Transverse colon (tissue), 4 donors: Measurements from ENCODE around the gene IGF2BP1. TPM values are rescaled to one million over a fixed set of nuclear protein-coding genes. Genes with fewer than 3 reads are reported as not detected.
"Not testable (repeated sequence)": the region's sequence is repeated elsewhere in the genome, so short reads cannot be mapped to it uniquely, and the experiment has no call there.

ENCODE experiments used
- DNase-seq: peaks from one replicate; pipeline ENCODE4 v3.0.0-alpha.2; 2019
- H3K27ac ChIP-seq, 4 donors: fragments of 200-600 bp; sonication (generic); 2 replicates each; pipeline ENCODE4 v1.5.1; 2016 to 2018; ENCODE audit warnings: inconsistent platforms in 4 of 4
- H3K27me3 ChIP-seq: fragments of 200-600 bp; sonication (generic); 2 replicates; pipeline ENCODE4 v1.5.1; 2017; ENCODE audit warnings: inconsistent platforms
- H3K36me3 ChIP-seq, 4 donors: fragments of 200-600 bp; sonication (generic); 2 replicates each; pipeline ENCODE4 v1.5.1; 2017 to 2019; ENCODE audit warnings: inconsistent platforms in 4 of 4
- H3K4me1 ChIP-seq, 4 donors: fragments of 200-600 bp; sonication (generic); 2 replicates each; pipeline ENCODE4 v1.5.1; 2017 to 2020; ENCODE audit warnings: inconsistent platforms in 4 of 4
- H3K4me3 ChIP-seq, 4 donors: fragments of 200-600 bp; sonication (generic); 1 replicate in 1 of 4; 2 replicates in 3 of 4; pipeline versions ENCODE4 v1.5.1 to v1.6.1; 2017 to 2019; ENCODE audit warnings: inconsistent platforms in 4 of 4
- H3K9me3 ChIP-seq, 2 donors: fragments of 200-600 bp; sonication (generic); 2 replicates each; pipeline ENCODE4 v1.5.1; 2017 to 2019; ENCODE audit warnings: inconsistent platforms in 2 of 2
- CTCF ChIP-seq, 5 experiments: fragments of 200-600 bp in 3 of 5; fragments of 450-650 bp in 2 of 5; sonication (generic) in 3 of 5; IDR thresholded peaks; 1 replicate in 2 of 5; 2 replicates in 3 of 5; pipeline ENCODE4 v1.5.1; 2016 to 2017; ENCODE audit warnings: antibody characterized with exemption in 5 of 5, inconsistent platforms in 3 of 5, mild to moderate bottlenecking in 2 of 5, moderate library complexity in 1 of 5
- EP300 ChIP-seq: sonication (generic); formaldehyde crosslinking; IDR thresholded peaks from one replicate; pipeline ENCODE4 v1.6.1; 2017; ENCODE audit warnings: antibody characterized with exemption, low read depth
- POLR2A ChIP-seq: fragments of 450-650 bp; IDR thresholded peaks from one replicate; pipeline ENCODE4 v1.6.1; 2016; ENCODE audit warnings: antibody characterized with exemption, mild to moderate bottlenecking, moderate library complexity
- POLR2AphosphoS5 ChIP-seq, 3 donors: sonication (generic); formaldehyde crosslinking; IDR thresholded peaks; one replicate each; pipeline ENCODE4 v1.6.1; 2016; ENCODE audit warnings: antibody characterized with exemption in 3 of 3
- WGBS, 2 donors: methylation state at CpG; one replicate each; pipeline ENCODE4 v1.1.5; 2018; ENCODE audit warnings: low coverage in 1 of 2; 5-methylcytosine and 5-hydroxymethylcytosine counted together
- in situ Hi-C, 4 donors: fragments of 200-750 bp; cut with MboI; loops; one replicate each; pipeline versions ENCODE4 v1.15.0 to v1.15.1; 2017; ENCODE audit warnings: low sequenced_read_pairs in 3 of 4, low pct_ligation_motif_present in 1 of 4, low pct_unique_long_range_greater_than_20kb in 1 of 4
- intact Hi-C: fragments of 100-400 bp; cut with DNase I; formaldehyde crosslinking; loops from one replicate; pipeline ENCODE4 v1.15.1; 2023; ENCODE audit warnings: low total_unique reads
- small RNA-seq, 4 donors: library from RNA; depleted of rRNA; stranded (forward); fragments of <200 nt; gene quantifications; one replicate each; pipeline ENCODE3, GENCODE V24; 2016
- total RNA-seq, 4 donors: library from RNA; depleted of rRNA; stranded (reverse); fragments of >200 nt; gene quantifications; one replicate each; pipeline ENCODE4 v1.1.0, GENCODE V29; 2016

Gene IGF2BP1
- total RNA-seq, 4 donors from 2014 or later: under 0.01 TPM; not detected in 3

- Histone ChIP-seq H3K9me3 (no peaks in the 10 kb centered on the region), H3K27ac (peak overlapping the region in 3 of 4 donors; percentile 21 to 45 (median 31)), H3K4me3 (no peak overlapping the region), H3K27me3 (peaks cover 5% of the 10 kb centered on the region), H3K4me1 (peaks cover 0 to 16% (median 7%) of the 10 kb centered on the region in 4 donors), H3K36me3 (no peaks in the 10 kb centered on the region)
- intact Hi-C loops (no loop called here), in situ Hi-C loops (no loop called here)
- 51% methylated on average over 4 of the region's 4 CpGs; no CpG with 5 or more reads in 1 of the 2 donors for WGBS, 2 donors
- no peak for TF ChIP-seq EP300
- no peak for TF ChIP-seq POLR2A
- no peak for DNase-seq
Measured at GRCh38 chr17:49101054-49101534, 103.9 kb downstream of the IGF2BP1 start.

- H3K4me3 ChIP-seq, H3K36me3 ChIP-seq, DNase-seq, intact Hi-C loops, H3K27ac ChIP-seq, in situ Hi-C loops, H3K27me3 ChIP-seq, H3K9me3 ChIP-seq: not testable (repeated sequence)
- H3K4me1 ChIP-seq: peaks cover 0 to 16% (median 7%) of the 10 kb centered on the region in 4 donors
- WGBS, 2 donors: 91 to 100% methylated on average over 2 to 14 of the region's 14 CpGs
Measured at GRCh38 chr17:49103360-49103759, 106.2 kb downstream of the IGF2BP1 start.

GRCh38 chr17:49104511-49105074 is 107.4 kb downstream of the IGF2BP1 start:
- Histone ChIP-seq H3K4me1 (peaks cover 0 to 16% (median 7%) of the 10 kb centered on the region in 4 donors), H3K27me3 (peaks cover 5% of the 10 kb centered on the region), H3K27ac (no peak overlapping the region), H3K36me3 (no peaks in the 10 kb centered on the region), H3K9me3 (no peaks in the 10 kb centered on the region), H3K4me3 (no peak overlapping the region)
- in situ Hi-C loops: no loop called here
- DNase-seq: no peak
- no peak for TF ChIP-seq CTCF (IDR thresholded peaks at IDR 0.05)
- no peak for TF ChIP-seq POLR2AphosphoS5 (IDR thresholded peaks at IDR 0.05)
- no peak for TF ChIP-seq POLR2A
- TF ChIP-seq EP300: no peak
- WGBS, 2 donors: 86 to 100% methylated on average over 2 to 8 of the region's 8 CpGs
- intact Hi-C loops: no loop called here

Small RNA genes lying within 50 kb of the gene (small RNA-seq; reads per million reads assigned to genes)
- 0 reads per million in 4 donors for gene RF00017
- gene RF01210: 0 reads per million in 4 donors
- 0 to 0.42 (median 0.09) reads per million in 4 donors for gene RNU1-42P
- gene RNU6-826P: 0 reads per million in 4 donors

Other genes starting within 250 kb of the IGF2BP1 start
- gene TTLL6, start 180.2 kb upstream of the IGF2BP1 start, total RNA-seq: 10 to 100 TPM in 1 of 4 donors, 1 to 10 TPM in 3; 4.9 to 24.9 (median 7.3) TPM
- 100 to 1,000 TPM; 141 to 292 (median 207) TPM for gene CALCOCO2, start 166.3 kb upstream of the IGF2BP1 start, total RNA-seq
- gene ATP5MC1, start 104.6 kb upstream of the IGF2BP1 start, total RNA-seq: 100 to 1,000 TPM in 3 of 4 donors, 10 to 100 TPM in 1; 94.7 to 214 (median 153) TPM
- gene UBE2Z, start 89.0 kb upstream of the IGF2BP1 start, total RNA-seq: 10 to 100 TPM; 33.2 to 70.8 (median 47.6) TPM
- gene SNF8, start 52.5 kb upstream of the IGF2BP1 start, total RNA-seq: 10 to 100 TPM; 44.1 to 67.7 (median 62.0) TPM
- gene GIP, start 28.8 kb upstream of the IGF2BP1 start, total RNA-seq: not detected
- 10 to 100 TPM; 19.8 to 75.9 (median 47.3) TPM for gene B4GALNT2, start 135.4 kb downstream of the IGF2BP1 start, total RNA-seq
- 1 to 10 TPM in 1 of 4 donors, under 1 TPM in 1, not detected in 2; 0.68 to 4.0 TPM for gene GNGT2, start 213.2 kb downstream of the IGF2BP1 start, total RNA-seq
- 1 to 10 TPM in 3 of 4 donors, under 1 TPM in 1; 0.60 to 7.6 (median 5.9) TPM for gene ABI3, start 213.3 kb downstream of the IGF2BP1 start, total RNA-seq
- not detected for gene PHOSPHO1, start 233.4 kb downstream of the IGF2BP1 start, total RNA-seq